WI38 (cell line): Measurements from ENCODE around the gene PIGW.

Experiments
- H3K4me3 ChIP-seq: 2 replicates; pipeline ENCODE4 v1.5.1; 2011; ENCODE audit warnings: low read depth, mild to moderate bottlenecking, control low read depth, low read length
- TF ChIP-seq, protein P1 (sequence below): IDR thresholded peaks from 2 replicates; pipeline ENCODE4 v1.5.1; 2012; ENCODE audit warnings: low read depth, mild to moderate bottlenecking, control low read depth, low read length

PIGW gene

DNA sequence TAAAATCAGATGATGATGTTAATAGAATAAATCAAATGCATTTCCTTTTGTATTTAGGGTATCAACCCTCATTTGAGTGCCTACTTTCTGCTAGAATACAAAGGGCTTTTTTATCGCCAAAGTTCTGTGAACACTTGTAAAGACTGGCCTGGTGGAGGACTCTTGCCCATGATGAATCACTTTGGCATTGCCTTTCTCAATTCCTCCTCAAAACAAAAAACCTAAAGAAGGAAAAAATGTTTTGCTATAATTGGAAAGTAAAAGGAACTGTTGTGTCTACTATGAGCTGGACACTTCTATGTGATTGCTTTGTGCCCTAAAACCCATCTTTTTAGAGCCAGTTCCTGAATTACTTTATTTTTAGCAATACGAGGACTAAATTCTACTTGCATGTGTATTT lies 43.9 kb downstream of the PIGW start:
- TF ChIP-seq, protein P1, sequence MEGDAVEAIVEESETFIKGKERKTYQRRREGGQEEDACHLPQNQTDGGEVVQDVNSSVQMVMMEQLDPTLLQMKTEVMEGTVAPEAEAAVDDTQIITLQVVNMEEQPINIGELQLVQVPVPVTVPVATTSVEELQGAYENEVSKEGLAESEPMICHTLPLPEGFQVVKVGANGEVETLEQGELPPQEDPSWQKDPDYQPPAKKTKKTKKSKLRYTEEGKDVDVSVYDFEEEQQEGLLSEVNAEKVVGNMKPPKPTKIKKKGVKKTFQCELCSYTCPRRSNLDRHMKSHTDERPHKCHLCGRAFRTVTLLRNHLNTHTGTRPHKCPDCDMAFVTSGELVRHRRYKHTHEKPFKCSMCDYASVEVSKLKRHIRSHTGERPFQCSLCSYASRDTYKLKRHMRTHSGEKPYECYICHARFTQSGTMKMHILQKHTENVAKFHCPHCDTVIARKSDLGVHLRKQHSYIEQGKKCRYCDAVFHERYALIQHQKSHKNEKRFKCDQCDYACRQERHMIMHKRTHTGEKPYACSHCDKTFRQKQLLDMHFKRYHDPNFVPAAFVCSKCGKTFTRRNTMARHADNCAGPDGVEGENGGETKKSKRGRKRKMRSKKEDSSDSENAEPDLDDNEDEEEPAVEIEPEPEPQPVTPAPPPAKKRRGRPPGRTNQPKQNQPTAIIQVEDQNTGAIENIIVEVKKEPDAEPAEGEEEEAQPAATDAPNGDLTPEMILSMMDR: no peak
- no peak overlapping the region for H3K4me3 ChIP-seq

DNA sequence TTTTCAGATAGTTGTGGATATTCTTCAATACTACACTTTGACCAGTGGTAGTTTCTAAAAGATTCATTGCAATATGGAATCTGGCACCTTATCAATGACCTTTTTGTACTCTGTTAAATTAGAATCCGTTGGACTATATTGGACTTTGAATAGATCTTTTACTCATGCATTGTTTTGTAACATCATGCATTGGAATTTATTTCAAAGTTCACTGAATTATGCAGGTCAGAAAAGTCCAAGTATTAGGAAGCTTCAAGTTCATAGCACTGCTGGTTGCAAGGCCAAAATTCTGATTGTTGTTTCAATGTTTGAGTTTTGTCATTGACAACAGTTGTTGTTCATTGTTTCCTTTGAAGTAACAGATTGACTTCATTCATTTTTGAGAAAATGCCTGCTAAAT lies 49.0 kb downstream of the PIGW start:
- no peak overlapping the region for H3K4me3 ChIP-seq
- TF ChIP-seq, protein P1: no peak

DNA sequence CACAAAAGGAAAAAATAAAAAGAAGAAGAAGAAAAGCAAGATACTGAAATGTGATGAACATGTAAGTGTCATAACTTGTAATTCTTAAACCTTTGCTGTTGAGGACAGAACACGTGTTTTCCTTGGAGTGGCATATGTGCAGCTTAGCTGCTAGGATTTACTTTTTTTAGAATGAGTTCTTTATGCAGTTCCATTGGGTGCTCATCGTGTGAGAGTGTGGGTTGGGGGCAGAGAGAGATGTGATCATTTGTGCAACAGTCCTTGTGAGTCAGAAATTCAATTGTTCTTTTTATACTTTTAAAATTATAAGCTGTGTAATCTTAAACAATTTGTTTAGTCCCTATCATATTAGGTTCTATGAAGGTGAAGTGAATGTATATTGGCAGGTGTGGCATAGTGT lies 51.4 kb downstream of the PIGW start:
- TF ChIP-seq, protein P1: no peak

More for the DNA sequence above, 51.4 kb downstream of the PIGW start:
- no peak overlapping the region for H3K4me3 ChIP-seq
